HuH-7.5 (cell line): ENCODE results near the gene SHTN1.

ENCODE experiments used
- DNase-seq: peaks from one replicate; pipeline ENCODE4 v3.0.0; 2011; ENCODE audit warnings: low spot score

The SHTN1 gene

GRCh38 chr10:116868722-116869121, 136.3 kb downstream of the SHTN1 start:
- no peak for DNase-seq

- DNase-seq = no peak
These were observed 136.8 kb downstream of the SHTN1 start for GRCh38 chr10:116868198-116868676.

GRCh38 chr10:116866987-116867595, 137.9 kb downstream of the SHTN1 start:
- DNase-seq = no peak

GRCh38 chr10:116866066-116866465, 138.9 kb downstream of the SHTN1 start:
- DNase-seq = no peak

GRCh38 chr10:116864436-116864835, 140.6 kb downstream of the SHTN1 start:
- DNase-seq = no peak

- no peak for DNase-seq
These were observed 143.2 kb downstream of the SHTN1 start for GRCh38 chr10:116861796-116862195.

- no peak for DNase-seq
These were observed 147.8 kb downstream of the SHTN1 start for GRCh38 chr10:116857156-116857555.

- DNase-seq = no peak
These were observed 151.3 kb downstream of the SHTN1 start for GRCh38 chr10:116853701-116854100.

GRCh38 chr10:116853287-116853686, 151.7 kb downstream of the SHTN1 start:
- no peak for DNase-seq

GRCh38 chr10:116852246-116852645, 152.7 kb downstream of the SHTN1 start:
- no peak for DNase-seq

- DNase-seq = no peak
These were observed 154.9 kb downstream of the SHTN1 start for GRCh38 chr10:116850058-116850611.

- DNase-seq = no peak
These were observed 155.5 kb downstream of the SHTN1 start, which contains the start of gene ENO4 for GRCh38 chr10:116849248-116850057. Gene ENO4 (plus strand): TSS chr10:116849499. CDS start chr10:116849567, 68 bp downstream.

GRCh38 chr10:116848944-116849247, 156.1 kb downstream of the SHTN1 start:
- no peak for DNase-seq

- no peak for DNase-seq
These were observed 156.7 kb downstream of the SHTN1 start for GRCh38 chr10:116848032-116848943.

- no peak for DNase-seq
These were observed 159.2 kb downstream of the SHTN1 start for GRCh38 chr10:116845823-116846222.

GRCh38 chr10:116840389-116841075, 164.5 kb downstream of the SHTN1 start:
- no peak for DNase-seq

GRCh38 chr10:116838143-116838725, 166.8 kb downstream of the SHTN1 start:
- no peak for DNase-seq

GRCh38 chr10:116836902-116837523, 168.0 kb downstream of the SHTN1 start:
- no peak for DNase-seq

GRCh38 chr10:116836083-116836482, 168.9 kb downstream of the SHTN1 start:
- no peak for DNase-seq

- DNase-seq = no peak
These were observed 169.3 kb downstream of the SHTN1 start for GRCh38 chr10:116835658-116836057.
